SK-N-SH treated with all-trans-retinoic acid at 6 μM for 48 hours (cell line): Measurements from ENCODE around the gene NMUR1.

Experiments used
- ARNTL ChIP-seq: fragments of 450-650 bp; formaldehyde crosslinking; IDR thresholded peaks from 2 replicates; pipeline ENCODE4 v1.5.0; 2020; ENCODE audit warnings: low read depth, mild to moderate bottlenecking, moderate library complexity, borderline replicate concordance
- ESRRG ChIP-seq: fragments of 250-450 bp; sonication (Bioruptor Pico); IDR thresholded peaks from 2 replicates; pipeline ENCODE4 v1.6.1; 2021; ENCODE audit warnings: mild to moderate bottlenecking
- GLIS3 ChIP-seq: fragments of 250-450 bp; sonication (Bioruptor Pico); IDR thresholded peaks from 2 replicates; pipeline ENCODE4 v1.5.0; 2020; ENCODE audit warnings: mild to moderate bottlenecking, moderate library complexity
- PPARA ChIP-seq: fragments of 250-450 bp; sonication (Bioruptor Pico); IDR thresholded peaks from 2 replicates; pipeline ENCODE4 v1.5.0; 2020; ENCODE audit warnings: mild to moderate bottlenecking, borderline replicate concordance
- SNAI2 ChIP-seq: fragments of 250-450 bp; sonication (Bioruptor Pico); IDR thresholded peaks from 2 replicates; pipeline ENCODE4 v1.5.0; 2020; ENCODE audit warnings: mild to moderate bottlenecking, moderate library complexity
- ZFP3 ChIP-seq: fragments of 250-450 bp; sonication (Bioruptor Pico); IDR thresholded peaks from 2 replicates; pipeline ENCODE4 v1.5.0; 2020; ENCODE audit warnings: mild to moderate bottlenecking, moderate library complexity
- TF ChIP-seq, protein P1 (sequence below): fragments of 250-450 bp; sonication (Bioruptor Pico); IDR thresholded peaks from 2 replicates; pipeline ENCODE4 v1.5.1; 2020; ENCODE audit warnings: low read depth, mild to moderate bottlenecking, moderate library complexity
- TF ChIP-seq, protein P2 (sequence below): fragments of 250-450 bp; sonication (Bioruptor Pico); IDR thresholded peaks from 2 replicates; pipeline ENCODE4 v1.8.0; 2020; ENCODE audit warnings: mild to moderate bottlenecking, moderate library complexity, borderline replicate concordance
- TF ChIP-seq, protein P3 (sequence below): fragments of 250-450 bp; sonication (Bioruptor Pico); IDR thresholded peaks from 2 replicates; pipeline ENCODE4 v1.5.1; 2021; ENCODE audit warnings: mild to moderate bottlenecking, moderate library complexity

DNA sequence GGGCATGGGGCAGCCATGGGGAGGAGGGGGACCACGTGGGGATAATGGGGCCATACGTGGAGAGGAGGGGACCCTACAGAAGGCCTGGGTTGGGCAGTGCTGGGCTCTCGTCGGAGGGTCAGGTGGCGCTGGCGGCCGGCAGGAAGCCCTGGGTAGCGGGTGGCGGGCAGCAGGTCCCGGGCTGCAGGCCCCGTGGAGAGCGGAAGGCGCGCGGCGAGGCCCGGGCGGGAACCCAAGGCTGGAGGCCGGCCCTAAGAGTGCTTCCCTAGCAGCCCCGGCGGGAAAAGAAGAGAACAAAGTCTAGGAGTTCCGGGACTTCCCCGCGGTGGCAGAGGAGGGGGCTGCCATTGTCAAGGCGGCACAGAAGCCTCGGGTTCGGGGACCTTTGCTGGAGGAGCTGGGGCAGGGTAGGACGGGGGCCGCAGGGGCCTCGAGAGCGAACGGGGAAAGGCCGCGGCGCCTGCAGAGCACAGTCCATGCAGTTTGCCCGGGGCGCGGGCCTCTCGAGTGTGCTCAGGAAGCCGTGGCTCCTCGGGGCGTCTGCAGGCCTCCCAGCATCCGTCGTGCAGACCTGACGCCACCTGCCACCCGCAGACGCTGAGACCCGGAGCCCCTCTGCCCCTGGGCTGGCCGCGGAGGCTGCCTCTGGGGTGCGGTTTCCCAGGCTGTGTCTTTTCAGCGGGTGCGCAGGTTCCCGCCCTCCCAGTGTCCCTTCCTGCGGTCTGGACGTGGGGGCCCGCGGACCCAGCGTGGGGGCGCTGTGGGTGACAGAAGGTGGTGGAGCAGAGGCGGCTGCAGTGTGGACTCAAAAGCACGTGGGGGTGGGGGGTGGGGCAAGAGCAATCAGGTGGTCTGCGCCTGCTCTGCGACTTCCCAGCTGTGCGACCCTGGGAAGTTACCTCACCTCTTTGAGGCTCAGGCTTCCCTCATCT, 46.6 kb downstream of the NMUR1 start:
- TF ChIP-seq, protein P1, sequence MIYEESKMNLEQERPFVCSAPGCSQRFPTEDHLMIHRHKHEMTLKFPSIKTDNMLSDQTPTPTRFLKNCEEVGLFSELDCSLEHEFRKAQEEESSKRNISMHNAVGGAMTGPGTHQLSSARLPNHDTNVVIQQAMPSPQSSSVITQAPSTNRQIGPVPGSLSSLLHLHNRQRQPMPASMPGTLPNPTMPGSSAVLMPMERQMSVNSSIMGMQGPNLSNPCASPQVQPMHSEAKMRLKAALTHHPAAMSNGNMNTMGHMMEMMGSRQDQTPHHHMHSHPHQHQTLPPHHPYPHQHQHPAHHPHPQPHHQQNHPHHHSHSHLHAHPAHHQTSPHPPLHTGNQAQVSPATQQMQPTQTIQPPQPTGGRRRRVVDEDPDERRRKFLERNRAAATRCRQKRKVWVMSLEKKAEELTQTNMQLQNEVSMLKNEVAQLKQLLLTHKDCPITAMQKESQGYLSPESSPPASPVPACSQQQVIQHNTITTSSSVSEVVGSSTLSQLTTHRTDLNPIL: no peak
- no peak for TF ChIP-seq ARNTL (CRISPR knock-in tag)
- TF ChIP-seq PPARA: no peak
- TF ChIP-seq SNAI2 (CRISPR knock-in tag): no peak
- TF ChIP-seq ZFP3 (CRISPR knock-in tag): no peak
- no peak for TF ChIP-seq ESRRG
- TF ChIP-seq, protein P2, sequence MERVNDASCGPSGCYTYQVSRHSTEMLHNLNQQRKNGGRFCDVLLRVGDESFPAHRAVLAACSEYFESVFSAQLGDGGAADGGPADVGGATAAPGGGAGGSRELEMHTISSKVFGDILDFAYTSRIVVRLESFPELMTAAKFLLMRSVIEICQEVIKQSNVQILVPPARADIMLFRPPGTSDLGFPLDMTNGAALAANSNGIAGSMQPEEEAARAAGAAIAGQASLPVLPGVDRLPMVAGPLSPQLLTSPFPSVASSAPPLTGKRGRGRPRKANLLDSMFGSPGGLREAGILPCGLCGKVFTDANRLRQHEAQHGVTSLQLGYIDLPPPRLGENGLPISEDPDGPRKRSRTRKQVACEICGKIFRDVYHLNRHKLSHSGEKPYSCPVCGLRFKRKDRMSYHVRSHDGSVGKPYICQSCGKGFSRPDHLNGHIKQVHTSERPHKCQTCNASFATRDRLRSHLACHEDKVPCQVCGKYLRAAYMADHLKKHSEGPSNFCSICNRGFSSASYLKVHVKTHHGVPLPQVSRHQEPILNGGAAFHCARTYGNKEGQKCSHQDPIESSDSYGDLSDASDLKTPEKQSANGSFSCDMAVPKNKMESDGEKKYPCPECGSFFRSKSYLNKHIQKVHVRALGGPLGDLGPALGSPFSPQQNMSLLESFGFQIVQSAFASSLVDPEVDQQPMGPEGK (CRISPR knock-in tag): no peak
- no peak for TF ChIP-seq GLIS3 (CRISPR knock-in tag)
- TF ChIP-seq, protein P3, sequence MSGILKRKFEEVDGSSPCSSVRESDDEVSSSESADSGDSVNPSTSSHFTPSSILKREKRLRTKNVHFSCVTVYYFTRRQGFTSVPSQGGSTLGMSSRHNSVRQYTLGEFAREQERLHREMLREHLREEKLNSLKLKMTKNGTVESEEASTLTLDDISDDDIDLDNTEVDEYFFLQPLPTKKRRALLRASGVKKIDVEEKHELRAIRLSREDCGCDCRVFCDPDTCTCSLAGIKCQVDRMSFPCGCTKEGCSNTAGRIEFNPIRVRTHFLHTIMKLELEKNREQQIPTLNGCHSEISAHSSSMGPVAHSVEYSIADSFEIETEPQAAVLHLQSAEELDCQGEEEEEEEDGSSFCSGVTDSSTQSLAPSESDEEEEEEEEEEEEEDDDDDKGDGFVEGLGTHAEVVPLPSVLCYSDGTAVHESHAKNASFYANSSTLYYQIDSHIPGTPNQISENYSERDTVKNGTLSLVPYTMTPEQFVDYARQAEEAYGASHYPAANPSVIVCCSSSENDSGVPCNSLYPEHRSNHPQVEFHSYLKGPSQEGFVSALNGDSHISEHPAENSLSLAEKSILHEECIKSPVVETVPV: no peak
